Ammon's horn (tissue), 1 donor: ENCODE measurements around the gene CSNK1G1.

Source experiments
- DNase-seq: peaks from one replicate; pipeline ENCODE4 v3.0.0-alpha.2; 2016; ENCODE audit warnings: low spot score

Gene CSNK1G1

DNA sequence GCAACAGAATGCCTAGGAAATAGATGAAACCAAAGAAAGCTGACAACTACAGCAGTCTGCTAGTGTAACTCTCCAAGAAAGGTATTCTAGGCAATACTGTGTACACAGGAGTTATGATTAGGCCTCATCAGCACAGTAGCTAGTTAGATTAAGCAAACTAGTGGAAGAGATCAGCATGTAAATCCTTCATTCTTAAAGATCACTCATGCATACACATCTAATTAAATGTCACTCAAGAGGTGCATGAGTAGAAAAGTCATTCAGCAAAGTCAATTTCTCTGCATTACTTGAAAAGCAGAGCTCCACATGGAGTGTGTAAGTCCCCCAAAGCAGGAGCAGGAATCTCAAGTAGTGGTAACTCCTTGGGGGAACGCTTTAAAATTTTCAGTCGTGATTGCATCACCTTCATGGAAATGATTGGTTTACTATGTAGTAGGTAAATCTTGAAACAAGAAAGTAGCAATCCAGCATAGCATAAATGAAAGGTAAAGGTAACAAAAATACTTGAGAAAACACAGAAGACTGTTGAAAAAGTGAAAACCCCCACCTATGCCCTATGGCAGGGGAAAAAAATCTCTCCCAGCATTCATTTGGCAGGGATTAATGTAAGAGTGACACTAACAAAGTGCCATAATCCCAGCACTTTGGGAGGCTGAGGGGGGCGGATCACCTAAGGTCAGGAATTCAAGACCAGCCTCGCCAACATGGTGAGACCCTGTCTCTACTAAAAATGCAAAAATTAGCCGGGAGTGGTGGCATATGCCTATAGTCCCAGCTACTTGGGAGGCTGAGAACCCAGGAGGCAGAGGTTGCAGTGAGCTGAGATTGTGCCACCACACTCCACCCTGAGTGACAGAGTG is 163.8 kb downstream of the CSNK1G1 start:
- no peak for DNase-seq

DNA sequence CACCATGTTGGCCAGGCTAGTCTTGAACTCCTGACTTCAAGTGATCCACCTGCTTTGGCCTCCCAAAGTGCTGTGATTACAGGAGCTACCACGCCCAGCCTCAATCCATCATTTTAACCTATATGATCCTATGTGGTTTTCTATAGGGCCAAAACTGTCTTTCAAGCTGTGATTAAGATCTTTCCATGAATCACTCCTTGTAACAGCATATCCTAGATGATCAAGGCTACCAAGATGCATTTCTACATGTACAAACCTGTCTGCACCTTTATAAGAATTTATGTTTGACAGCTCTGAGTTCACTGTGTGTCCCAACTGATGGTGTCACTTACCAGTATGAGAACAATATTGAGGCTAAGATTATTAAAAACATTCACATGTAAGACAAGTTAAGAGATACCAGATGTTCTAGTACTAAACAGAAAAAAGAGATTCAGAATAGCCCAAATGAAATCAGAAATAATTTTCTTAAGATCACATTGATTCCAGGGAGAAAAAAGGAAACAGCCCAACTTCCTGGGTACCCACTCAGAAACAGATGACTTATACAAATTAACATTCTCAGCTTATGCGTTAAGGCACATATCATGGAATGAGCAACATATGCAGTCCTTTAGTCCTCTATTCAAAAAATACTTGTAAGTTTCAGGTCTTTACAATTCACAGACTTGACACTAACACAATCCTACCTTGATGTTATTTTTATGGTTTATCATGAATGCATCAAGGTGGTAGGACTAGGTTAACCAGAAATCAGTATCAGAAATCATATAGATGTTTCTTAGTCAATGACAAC is 168.4 kb downstream of the CSNK1G1 start:
- DNase-seq, result no peak

DNA sequence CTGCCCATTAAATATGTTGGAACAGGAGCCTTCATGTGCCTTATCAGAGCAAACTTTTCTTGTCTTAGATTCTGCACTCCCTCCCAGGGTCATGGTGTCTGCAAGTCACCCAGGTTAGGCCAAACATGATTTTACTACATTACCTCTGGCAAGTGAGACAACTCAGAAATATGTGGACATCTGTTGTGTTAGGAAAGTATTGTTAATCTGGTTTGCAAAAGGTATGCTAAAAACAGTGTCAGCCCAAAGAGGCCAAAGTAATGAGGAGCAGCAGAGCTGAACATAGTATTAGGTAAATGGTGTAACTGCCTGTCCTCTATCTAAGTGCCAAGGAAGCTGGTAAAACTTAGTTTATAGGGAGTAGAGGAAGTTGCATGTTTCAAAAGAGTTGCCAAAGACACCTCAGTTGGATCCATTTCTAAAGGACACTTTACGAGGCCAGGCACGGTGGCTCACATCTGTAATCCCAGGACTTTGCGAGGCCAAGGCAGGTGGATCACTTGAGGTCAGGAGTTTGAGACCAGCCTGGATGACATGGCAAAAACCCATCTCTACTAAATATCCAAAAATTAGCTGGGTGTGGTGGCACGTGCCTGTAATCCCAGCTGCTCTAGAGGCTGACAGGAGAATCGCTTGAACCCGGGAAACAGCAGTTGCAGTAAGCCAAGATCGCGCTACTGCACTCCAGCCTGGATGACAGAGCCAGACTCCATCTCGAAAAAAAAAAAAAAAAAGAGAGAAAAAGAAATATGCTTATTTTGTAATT is 170.6 kb downstream of the CSNK1G1 start:
- no peak for DNase-seq

DNA sequence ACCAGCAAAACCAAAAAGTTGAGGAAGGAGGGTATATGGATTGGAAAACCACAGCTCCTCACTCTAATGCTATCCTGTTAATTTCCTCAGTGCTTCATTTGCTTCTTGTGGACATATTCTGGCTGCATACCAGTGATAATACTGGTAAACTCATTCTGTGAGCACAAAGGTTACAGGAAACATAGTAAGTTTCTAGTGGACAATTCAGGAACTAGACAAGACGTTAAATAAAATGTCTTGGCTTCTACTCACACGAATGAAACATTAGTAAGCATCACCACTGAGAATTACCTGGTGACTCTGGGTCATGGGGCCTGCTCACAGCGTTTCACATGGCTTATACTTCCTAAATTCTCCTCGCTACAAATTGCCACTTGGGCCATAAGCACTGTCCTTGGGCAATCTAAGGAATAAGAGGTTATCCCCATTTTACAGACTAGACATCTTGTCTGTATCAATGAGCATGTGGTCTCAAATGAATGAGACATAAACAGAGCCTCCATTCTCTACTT is 173.1 kb downstream of the CSNK1G1 start:
- DNase-seq, result no peak

DNA sequence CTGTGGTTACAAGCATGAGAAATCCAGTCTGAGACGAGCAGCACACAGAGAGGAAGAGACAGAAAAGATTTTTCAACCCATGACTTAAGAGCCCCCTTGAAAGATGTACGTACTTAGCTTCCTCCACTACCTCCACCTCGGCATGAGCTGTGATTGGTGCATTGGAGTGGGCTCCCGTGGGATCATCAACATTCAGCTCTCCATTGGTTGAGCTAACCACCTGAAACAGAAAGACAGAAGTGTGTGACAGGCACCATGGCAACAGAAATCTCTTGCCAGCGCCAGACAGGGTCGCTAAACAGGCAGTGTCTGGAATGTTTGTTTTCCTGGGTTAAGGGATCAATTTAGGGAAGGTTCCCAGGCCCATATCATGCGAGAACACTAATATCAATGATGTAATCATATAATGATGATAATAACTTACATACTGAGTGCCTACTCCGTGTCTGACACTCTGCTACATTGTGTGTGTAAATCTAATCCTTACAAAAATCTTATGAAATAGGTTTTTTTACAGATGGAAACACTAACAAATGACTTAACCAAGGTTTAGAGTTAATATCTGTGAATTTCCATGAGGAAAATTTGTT is 175.6 kb downstream of the CSNK1G1 start:
- DNase-seq, result peak; percentile 51

DNA sequence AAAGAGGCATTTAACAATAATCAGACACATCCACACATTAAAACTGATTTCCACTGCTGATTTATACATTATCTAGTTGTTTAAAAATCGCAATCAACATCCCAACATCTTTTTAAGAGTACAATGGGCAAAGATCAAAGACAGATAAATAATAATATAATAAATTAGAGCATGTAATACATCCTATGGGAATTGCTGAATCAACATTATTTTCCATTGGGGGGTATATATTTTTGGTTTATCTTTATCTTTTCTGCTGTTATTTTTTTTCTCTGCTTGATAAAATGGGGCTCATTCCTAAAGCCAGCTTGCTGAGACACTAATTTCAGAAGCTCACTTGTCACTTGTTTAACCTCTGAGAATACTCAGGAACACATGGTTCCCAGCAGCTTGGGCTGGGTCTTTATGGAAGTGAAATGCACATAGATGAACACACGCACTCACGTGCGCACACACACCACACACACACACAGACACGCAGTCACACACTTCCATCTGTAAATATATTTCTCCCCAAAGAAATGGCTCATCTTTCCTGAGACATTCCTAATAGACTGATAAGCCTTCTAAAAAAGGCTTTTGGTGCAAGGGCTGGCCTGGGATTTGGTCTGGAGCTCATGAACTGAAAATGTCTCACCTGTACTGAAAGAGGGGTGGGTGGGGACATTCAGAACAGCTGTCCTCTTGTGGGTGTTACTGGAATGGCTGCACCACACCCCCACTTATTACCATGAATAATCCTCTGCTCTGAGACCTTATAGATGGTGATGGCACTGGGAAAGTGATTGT is 189.7 kb downstream of the CSNK1G1 start:
- DNase-seq, result no peak

DNA sequence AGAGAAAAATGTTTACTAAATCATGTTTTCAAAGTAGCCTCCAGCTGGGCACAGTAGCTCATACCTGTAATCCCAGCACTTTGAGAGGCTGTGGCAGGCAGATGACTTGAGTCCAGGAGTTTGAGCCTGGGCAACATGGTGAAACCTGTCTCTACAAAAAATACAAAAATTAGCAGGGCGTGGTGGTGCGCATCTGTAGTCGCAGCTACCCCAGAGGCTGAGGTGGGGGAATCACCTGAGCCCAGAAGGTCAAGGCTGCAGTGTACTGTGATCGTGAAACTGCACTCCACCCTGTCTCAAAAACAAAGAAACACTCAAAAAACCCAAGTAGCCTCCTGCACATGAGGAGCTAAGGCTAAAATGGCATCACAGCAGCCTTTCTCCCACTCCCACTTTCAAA is 191.5 kb downstream of the CSNK1G1 start:
- no peak for DNase-seq

DNA sequence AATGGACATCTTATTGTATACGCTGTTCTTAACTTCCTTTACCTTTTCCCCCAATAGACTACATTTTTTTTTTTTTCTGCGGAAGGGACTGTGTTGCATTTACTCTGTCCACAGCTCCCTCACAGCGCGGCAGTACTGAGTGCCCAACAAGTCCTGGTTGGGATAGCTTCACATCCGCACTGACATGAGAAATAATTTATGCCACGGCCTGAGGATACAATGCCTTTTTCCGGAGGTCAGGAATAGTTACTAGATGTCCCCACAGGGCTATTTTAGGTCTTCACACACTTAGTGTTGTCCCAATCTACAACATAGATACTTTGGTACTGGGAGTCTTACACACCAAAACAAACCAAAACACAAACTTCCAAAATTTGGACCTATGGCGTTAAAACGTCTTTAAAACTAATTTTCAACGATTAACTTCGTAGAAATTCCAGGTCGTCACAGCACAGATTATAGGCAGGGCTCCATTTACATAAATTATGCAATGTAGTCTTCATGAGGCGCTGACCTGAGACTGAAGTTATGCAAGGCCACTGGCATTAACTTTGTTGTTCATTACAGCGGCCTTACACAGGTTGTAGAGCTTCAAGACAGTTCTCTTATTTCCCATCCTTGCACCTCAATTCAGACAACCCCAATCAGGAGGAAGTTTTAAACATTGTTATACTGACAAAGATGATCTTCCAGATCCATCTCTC is 192.2 kb downstream of the CSNK1G1 start:
- DNase-seq, result no peak

DNA sequence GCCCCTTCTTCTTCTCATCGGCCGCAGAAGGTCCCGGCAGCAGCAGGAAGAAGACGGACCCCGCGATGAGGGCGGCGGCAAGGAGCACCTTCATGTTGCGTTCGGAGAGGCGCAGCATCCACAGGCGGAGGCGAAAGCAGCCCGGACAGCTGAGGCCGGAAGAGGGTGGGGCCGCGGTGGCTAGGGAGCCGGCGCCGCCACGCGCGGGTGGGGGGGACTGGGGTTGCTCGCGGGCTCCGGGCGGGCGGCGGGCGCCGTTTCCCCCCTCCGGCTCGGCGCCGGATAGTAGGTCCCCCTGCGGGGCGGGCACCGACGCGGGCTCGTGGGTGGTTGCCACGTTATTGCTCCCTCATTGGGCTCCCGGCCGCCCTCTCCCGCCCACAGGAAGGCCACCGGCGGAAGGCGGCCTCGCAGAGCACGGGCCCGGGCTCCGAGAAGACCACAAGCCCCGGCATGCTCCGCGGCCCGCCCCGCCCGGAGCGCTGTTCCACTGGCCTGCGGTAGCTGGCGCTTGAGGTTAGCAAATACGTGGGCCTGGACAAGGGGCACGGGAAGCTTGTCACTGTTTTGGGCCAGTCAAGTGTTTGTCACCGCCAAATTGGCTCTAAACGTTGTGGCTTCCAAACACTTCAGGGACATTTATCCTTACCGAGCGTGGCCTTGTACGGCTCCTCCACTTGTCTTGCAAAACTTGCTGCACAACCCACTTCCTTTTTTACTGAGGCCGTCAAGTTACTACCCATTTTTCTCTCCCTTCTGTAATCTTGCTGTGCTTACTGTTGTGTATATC is 192.9 kb downstream of the CSNK1G1 start, which contains the start of gene PPIB:
Gene PPIB (minus strand): TSS at position 154 of the 790 bp plus-strand sequence. CDS start 36 bp downstream, at position 118.
- peak; percentile 99 for DNase-seq

DNA sequence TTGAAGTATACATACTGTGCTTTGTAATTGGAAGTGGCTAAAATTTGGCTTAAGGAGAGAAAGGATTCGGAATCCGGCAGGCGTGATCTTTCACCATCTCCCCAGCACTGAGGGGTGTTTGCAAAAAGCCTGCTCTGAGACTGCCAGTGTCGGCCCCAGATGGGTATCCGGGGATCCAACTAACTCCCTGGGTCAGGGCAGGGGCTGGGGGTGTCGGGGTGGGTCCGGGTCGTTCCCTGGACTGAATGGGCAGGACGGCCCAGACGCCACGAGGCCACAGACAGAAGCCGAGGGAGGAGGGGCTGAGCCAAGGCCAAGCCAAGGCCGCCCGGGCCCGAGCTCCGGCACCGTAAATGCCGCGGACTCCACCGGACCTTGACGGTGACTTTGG is 193.5 kb downstream of the CSNK1G1 start:
- DNase-seq, result no peak

DNA sequence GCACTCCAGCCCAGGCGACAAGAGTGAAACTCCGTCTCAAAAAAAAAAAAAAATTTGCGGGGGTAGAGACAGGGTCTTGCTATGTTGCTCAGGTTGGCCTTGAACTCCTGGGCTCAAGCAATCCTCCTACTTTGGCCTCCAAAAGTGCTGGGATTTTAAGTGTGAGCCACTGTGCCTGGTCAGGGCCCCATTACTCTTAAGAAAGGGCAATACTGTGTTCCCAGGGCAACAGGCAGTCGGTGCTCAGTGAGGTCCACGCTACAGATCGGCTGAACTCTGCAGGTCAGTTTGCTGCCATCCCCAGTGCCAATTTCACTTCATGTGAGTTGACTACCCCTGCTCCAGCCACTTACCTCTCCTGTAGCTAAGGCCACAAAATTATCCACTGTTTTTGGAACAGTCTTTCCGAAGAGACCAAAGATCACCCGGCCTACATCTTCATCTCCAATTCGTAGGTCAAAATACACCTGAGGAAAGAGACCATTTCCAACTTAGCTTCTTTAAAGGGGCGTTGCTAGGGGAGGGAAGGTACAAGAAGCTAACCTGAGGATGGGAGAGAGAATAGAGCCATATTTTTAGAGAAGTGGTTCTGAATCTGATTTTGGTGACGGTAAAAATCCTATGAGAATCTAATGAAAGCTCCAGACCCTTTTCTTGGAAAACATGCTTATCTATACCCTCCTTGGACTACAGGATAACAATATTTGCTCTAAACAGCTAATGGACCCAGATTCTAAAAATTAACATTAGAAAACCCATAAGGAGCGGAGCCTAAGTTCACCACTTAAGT is 194.1 kb downstream of the CSNK1G1 start:
- no peak for DNase-seq

DNA sequence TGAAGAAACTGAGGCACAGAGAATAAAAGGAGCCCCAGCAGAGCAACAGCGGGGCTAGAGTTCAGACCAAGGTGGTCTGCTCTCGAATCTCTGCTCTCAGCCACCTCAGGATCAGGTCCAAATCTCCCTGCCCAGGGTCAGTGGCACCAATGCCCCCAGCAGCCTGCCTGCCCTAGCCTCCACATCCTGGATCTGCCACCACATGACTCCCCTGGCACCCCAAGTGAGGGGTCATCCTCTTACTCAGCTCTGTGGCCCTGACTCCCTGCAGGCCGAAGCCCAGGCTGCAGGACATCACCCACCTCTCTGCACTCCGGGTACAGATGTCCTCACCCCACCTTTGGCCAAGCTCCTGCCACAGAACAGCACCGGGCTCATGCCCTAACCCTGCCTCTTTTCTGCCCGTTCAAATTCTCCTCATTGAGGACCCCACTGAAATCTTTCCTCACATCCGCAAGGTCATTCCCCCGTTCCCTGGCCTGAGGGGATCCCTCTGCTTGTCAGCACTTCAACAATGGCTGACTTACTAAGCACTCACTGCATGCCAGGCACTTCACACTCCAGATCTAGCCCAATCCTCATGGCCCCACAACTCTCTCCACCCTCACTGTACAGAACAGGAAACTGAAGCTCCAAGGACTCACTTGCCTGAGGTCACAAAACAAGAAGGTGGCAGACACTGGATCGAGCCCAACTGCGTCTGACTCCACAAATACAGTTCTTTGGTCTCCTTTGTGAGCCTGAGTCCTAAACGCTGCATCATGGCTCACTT is 197.4 kb downstream of the CSNK1G1 start:
- DNase-seq, result no peak

DNA sequence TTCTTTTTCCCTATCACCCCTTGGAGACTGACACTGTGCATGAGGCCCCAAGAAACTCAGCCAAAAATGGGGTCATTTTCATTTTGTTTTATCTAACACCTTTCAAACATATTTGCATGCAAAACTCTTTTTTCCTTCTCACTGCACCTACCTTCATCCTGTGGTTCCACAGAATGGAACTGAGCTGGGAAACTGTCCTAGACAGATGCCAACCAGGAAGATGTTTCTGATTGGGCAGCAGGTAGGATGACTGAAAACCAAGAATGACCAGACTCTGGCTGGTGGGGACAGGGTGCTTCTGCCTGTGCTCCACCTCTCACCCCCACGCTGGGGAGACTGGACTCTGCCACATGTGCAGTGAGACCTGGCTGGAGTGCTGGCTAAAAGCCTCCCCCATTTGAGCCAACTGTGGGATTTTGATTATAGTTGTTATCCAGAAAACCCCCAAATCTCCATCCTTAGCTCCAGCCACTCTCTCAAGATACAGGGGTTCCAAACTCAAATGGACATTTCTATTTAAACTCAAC is 198.3 kb downstream of the CSNK1G1 start:
- DNase-seq, result no peak

DNA sequence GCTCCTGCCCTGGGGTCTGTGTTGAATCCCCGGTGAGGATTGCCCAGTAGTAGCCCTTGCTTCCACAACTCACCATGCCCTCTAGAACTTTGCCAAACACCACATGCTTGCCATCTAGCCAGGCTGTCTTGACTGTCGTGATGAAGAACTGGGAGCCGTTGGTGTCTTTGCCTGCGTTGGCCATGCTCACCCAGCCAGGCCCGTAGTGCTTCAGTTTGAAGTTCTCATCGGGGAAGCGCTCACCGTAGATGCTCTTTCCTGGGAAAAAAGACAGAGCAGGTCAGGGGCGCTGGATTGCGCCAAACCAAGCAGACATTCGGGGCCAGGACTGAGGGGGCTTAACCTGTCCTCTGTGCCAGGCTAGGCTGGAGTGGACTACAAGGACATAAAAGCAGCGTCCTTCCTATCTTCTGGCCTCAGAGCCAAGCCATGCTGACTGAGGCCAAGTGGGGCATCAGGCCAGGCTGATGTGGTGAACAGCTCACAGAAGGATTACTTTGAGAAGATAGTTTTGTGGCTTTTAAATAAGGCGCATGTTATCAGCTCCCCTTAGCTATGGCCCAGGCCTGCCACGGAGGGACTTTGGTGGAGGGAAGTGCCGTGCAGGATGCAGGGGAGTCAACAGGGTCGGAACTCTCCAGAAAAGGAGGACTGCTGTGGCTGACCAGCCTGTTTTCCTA is 199.2 kb downstream of the CSNK1G1 start:
- no peak for DNase-seq

DNA sequence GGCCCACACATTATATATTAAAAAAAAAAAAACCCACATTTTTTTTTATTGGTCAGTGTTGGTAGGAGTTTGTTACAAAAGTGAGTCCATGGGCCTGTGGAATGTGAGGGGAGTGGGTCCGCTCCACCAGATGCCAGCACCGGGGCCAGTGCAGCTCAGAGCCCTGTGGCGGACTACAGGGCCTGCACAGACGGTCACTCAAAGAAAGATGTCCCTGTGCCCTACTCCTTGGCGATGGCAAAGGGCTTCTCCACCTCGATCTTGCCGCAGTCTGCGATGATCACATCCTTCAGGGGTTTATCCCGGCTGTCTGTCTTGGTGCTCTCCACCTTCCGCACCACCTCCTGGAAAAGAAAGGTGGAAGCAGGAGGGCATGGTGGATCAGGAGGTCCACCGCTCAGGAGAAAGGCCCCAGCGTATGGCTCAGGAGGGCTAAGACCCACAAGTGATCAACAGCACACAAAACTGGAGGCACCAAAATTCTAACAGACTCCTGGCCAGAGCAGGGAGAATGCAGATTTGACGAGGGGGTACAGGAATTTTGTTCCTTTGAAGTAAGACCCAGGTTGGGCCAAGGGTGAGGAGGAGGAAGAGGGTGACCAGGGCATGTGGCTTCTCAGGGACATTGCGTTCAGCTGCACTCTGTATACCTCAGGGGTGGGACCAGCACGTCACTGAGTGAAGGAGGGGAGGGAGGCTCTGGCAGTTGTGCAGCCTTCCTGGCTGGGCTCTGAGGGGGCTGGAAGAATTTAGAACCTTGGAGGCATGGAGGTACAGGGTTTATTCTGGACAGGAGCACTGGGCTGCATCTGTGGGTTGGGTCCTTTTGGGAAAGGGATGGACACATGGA is 199.9 kb downstream of the CSNK1G1 start:
- no peak for DNase-seq
